Left ventricle myocardium inferior (tissue), 1 donor: ENCODE results near the gene PLEKHO2. TPM values are rescaled to one million over a fixed set of nuclear protein-coding genes. Genes with fewer than 3 reads are reported as not detected.

ENCODE experiments used
- DNase-seq: peaks from one replicate; pipeline ENCODE4 v3.0.0-alpha.2; 2020
- H3K27ac ChIP-seq: fragments of 200-600 bp; replicated peaks from 2 replicates; pipeline ENCODE4 v1.8.0; 2021
- H3K27me3 ChIP-seq: fragments of 200-600 bp; 2 replicates; pipeline ENCODE4 v1.8.0; 2021; ENCODE audit warnings: low read depth
- H3K36me3 ChIP-seq: fragments of 200-600 bp; 2 replicates; pipeline ENCODE4 v1.8.0; 2021
- H3K4me1 ChIP-seq: fragments of 200-600 bp; 2 replicates; pipeline ENCODE4 v1.8.0; 2021
- H3K4me3 ChIP-seq: fragments of 200-600 bp; 2 replicates; pipeline ENCODE4 v1.8.0; 2021; ENCODE audit warnings: mild to moderate bottlenecking, moderate library complexity
- H3K9me3 ChIP-seq: fragments of 200-600 bp; replicated peaks from 2 replicates; pipeline ENCODE4 v1.8.0; 2021
- CTCF ChIP-seq: fragments of 200-600 bp; IDR thresholded peaks from 2 replicates; pipeline ENCODE4 v1.8.0; 2021; ENCODE audit warnings: antibody characterized with exemption, mild to moderate bottlenecking, borderline replicate concordance
- intact Hi-C: fragments of 100-400 bp; cut with micrococcal nuclease; formaldehyde crosslinking; loops from one replicate; pipeline ENCODE4 v1.11.0; 2022
- total RNA-seq: library from RNA; stranded (reverse); fragmentation: NEBNext Ultra II Directional; extraction: Animal tissue kit (Norgen Biotek cat#: 25700); gene quantifications from one replicate; pipeline ENCODE4 v1.2.1, GENCODE V29; 2021
- donor health status: DM: no; HTN: yes; CAD: no; lungs with severe emphysema.

Gene PLEKHO2
- total RNA-seq, 1 donor from 2014 or later = 8.0 TPM

GRCh38 chr15:64847876-64848716, 6.4 kb downstream of the PLEKHO2 start:
- intact Hi-C loops = loop anchor here (10.0 kb wide), 1 partner anchor 47 kb away; no protein-coding TSS in a partner anchor
- Histone ChIP-seq H3K36me3 (peaks cover 31% of the 10 kb centered on the region), H3K4me1 (peaks cover 76% of the 10 kb centered on the region), H3K4me3 (no peak overlapping the region), H3K27ac (peak overlapping the region; percentile 6), H3K9me3 (no peaks in the 10 kb centered on the region), H3K27me3 (no peaks in the 10 kb centered on the region)
- no peak for DNase-seq
- no peak for TF ChIP-seq CTCF

- TF ChIP-seq CTCF = no peak
- H3K27me3 ChIP-seq = no peaks in the 10 kb centered on the region
- peaks cover 76% of the 10 kb centered on the region for H3K4me1 ChIP-seq
- H3K36me3 ChIP-seq = peaks cover 44% of the 10 kb centered on the region
- H3K27ac ChIP-seq = peak overlapping the region; percentile 58
- no peak for DNase-seq
- intact Hi-C loops = no loop called here
- no peak overlapping the region for H3K4me3 ChIP-seq
- no peaks in the 10 kb centered on the region for H3K9me3 ChIP-seq
Observed at GRCh38 chr15:64850778-64851502, 9.2 kb downstream of the PLEKHO2 start.

GRCh38 chr15:64851503-64851840, 9.8 kb downstream of the PLEKHO2 start:
- peaks cover 76% of the 10 kb centered on the region for H3K4me1 ChIP-seq
- intact Hi-C loops = no loop called here
- H3K27me3 ChIP-seq = no peaks in the 10 kb centered on the region
- H3K27ac ChIP-seq = peak overlapping the region; percentile 58
- TF ChIP-seq CTCF = no peak
- no peaks in the 10 kb centered on the region for H3K9me3 ChIP-seq
- no peak for DNase-seq
- H3K36me3 ChIP-seq = peaks cover 45% of the 10 kb centered on the region
- no peak overlapping the region for H3K4me3 ChIP-seq

GRCh38 chr15:64854041-64854440, 12.3 kb downstream of the PLEKHO2 start:
- peaks cover 38% of the 10 kb centered on the region for H3K36me3 ChIP-seq
- no peaks in the 10 kb centered on the region for H3K27me3 ChIP-seq
- no peak for DNase-seq
- H3K27ac ChIP-seq = peak overlapping the region; percentile 85
- intact Hi-C loops = no loop called here
- no peaks in the 10 kb centered on the region for H3K9me3 ChIP-seq
- no peak overlapping the region for H3K4me3 ChIP-seq
- TF ChIP-seq CTCF = no peak
- peaks cover 85% of the 10 kb centered on the region for H3K4me1 ChIP-seq

- intact Hi-C loops = no loop called here
- Histone ChIP-seq H3K27me3 (no peaks in the 10 kb centered on the region), H3K9me3 (no peaks in the 10 kb centered on the region), H3K27ac (peak overlapping the region; percentile 85), H3K36me3 (peaks cover 36% of the 10 kb centered on the region), H3K4me3 (no peak overlapping the region), H3K4me1 (peaks cover 90% of the 10 kb centered on the region)
- no peak for TF ChIP-seq CTCF
- DNase-seq = no peak
Observed at GRCh38 chr15:64854526-64854925, 12.8 kb downstream of the PLEKHO2 start.
